Stimulated activated CD4-positive, alpha-beta T cell treated with anti-CD3 and anti-CD28 coated beads, Interleukin-15, amount 100 ng/mL, for 48 hours (primary cell): ENCODE data around the gene PSMG4.

Experiments
- DNase-seq, 2 donors: peaks; one replicate each; pipeline ENCODE4 v3.0.0-alpha.2; 2020; ENCODE audit warnings: low read depth in 2 of 2

The PSMG4 gene

DNA sequence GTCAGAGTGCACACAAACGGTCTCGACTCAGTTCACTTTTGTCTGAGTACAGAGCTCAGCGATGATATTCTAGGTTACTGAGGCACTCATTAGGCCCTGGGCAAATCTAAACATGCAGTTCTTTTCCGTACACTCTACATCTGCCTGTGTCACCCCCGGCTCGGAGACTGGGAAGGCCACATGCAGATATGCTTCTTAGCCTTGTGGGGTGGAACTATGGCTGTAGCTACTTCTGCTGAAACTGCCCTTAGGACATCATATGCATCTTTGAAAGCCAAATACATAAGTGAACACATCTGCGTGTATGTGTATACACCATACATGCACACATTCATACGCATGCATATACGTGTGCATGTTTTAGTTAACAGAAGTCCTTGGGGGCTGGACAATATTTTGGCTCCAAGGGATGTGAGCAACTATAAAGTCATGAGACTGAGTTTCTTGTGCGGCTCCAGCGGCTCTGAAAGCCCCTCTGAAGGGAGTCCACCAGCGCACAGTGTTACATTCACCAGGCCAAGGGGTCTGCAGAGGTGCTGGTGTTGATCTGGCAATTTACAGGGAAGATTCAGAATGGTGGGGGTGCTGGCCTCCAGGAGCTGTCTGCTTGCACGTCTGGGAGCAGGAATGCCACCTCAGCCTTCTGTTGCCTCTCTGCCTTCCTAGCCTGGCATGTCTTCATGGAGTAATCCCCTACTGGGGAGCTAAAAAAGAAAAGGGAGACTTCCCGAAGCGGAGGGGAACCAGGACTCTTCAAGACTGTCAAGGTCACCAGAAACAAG, 31.6 kb downstream of the PSMG4 start:
- DNase-seq = no peak

GRCh38 chr6:3290931-3291211, 32.1 kb downstream of the PSMG4 start:
- no peak for DNase-seq

- no peak for DNase-seq
Measured at GRCh38 chr6:3291346-3291745, 32.6 kb downstream of the PSMG4 start.

DNA sequence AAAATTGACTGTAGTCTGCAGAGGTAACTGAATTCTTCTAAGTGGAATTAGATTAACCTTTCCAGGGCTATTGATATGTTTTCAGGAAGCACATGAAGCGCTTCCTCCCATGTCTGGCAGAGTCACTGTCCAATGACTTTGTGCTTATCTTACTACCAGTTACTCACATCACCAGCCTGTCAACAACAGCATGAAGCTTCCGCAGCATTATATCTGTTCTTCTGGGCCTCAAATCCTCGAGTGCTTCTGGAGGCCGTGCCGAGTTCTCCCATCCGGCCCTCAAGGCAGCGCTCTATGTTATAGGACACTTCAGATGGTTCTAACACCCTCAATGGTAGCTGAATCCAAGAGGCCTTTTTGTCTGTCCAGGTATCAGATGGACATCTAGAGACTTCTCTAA, 33.2 kb downstream of the PSMG4 start:
- DNase-seq = no peak

- DNase-seq = no peak
Measured at GRCh38 chr6:3292431-3293197, 33.9 kb downstream of the PSMG4 start.

DNA sequence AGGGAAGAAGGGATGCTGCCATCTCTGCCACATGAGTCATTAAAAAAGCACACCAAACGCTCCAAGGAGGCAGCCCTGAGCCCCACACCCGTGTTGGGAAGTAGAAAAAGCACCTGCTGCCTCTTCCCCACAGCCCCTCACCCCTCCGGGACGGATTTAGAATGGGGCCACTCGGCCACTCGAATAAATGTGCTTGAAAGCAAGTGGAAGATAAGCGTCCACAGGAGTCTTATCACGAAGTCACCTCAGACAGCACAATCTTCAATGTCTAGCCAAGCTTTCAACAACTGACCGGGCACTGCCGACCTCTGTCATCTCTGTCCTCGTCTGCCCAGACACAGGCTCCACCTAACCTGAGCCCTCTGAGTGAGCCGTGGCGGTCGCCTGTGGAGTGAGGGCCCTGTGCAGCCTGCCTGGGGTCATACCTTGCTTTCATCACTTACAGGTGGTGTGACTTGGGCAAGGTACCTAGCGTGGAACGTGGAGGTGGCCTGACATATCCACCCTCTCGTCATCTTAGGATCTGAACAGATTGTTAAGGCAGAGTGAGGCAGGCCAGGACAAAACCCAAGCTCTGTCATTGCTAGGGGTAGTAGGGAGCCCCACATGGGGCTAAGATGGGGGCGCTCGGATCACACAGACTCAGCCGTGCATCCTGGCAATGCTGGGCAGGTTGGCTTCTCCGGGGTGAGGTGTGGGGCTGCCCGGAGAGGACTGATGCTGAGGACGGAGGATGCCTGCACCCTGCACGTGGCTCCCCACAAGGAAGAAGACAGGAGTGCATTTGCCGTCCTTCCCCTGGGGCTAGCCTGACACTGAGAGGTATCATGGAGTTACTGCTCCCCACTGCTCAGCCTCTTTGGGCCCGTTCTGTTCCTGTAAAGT, 34.8 kb downstream of the PSMG4 start:
- DNase-seq = no peak

- DNase-seq = no peak
Measured at GRCh38 chr6:3294396-3294795, 35.6 kb downstream of the PSMG4 start.

DNA sequence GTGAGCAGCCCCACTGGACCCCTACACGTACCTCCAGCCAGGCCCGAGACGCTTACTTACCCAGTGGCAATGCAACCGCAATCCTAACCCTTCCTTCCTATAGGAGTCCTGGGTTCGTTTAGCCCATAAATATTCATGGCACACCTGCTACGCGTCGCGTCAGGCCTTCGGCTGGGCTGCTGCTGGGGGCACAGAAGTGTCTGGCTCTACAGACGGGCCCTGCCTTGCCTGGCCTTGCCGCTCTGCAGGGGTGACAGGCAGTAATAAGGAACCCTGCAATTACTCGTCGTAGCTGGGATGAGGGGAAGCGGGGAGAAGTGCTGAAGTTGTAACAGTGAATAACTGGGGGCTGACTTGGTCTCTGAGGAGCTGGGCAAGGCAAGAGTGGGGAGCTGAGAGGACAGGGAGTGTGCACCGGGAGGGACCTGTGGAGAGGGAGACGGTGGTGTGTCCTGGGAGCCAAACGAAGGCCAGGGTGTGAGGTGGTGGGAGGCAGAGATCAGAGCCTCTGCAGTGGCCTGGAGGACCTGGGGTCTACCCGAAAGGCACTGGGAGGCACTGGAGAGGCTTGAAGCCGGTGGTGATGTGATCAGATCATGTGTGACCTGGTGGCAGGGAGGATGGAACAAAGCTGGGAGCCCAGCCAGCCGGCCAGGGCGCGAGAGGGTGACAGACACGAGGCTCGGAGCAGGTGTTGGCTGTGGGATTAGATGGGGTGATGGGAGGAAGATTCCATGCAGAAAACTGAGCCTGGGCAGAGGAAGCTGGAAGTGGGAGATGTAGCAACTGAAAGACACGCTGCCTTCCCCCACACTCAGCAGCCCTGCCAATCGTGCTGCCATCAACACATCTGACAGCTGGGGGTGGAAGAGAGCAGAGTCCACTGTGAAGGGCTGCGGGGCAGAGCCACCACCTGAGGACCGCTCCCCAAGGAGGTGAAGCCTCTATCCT, 36.4 kb downstream of the PSMG4 start:
- no peak for DNase-seq

DNA sequence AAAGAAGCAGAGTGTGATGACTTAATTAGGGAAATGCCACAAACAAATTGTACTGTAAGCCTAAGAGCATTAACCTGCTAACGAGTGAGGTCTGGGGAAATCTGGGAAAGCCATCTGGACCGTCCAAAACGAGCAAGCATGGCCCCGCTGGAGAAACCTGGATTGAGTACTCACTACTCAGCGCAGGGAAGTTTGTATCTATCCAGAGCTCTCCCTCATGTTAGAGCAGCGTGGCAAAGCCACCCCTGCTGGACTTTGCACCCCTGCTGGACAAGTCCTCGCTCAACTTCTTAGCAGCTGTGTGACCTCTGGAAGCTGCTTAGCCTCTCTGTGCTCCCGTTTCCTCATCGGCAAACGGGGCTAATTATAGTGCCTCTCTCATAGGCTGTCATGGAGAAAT, 37.3 kb downstream of the PSMG4 start:
- DNase-seq = no peak

GRCh38 chr6:3296537-3296936, 37.8 kb downstream of the PSMG4 start:
- no peak for DNase-seq

- no peak for DNase-seq
Measured at GRCh38 chr6:3297006-3297405, 38.3 kb downstream of the PSMG4 start.

- no peak for DNase-seq
Measured at GRCh38 chr6:3297909-3298308, 39.2 kb downstream of the PSMG4 start.

GRCh38 chr6:3299221-3299620, 40.5 kb downstream of the PSMG4 start:
- DNase-seq = no peak

DNA sequence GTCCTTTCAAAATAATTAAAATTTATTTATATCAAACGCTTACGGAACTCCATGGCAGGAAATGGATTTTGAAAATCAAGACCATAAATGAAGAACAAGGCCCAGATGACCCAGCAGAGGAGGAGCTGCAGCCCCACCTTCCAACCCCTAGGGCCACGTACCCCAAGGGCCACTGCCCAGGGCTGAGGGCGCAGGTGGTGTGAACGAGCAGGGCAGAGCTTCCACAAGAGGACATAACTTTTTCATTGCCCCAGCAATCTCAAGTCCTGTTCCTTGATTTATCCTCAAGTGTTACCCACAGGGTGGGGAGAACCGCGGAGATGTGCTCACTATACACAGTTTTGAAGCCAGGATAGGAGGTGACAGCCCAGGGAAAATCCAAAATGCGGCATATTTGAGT, 42.8 kb downstream of the PSMG4 start:
- no peak for DNase-seq

- DNase-seq = no peak
Measured at GRCh38 chr6:3303795-3304411, 45.2 kb downstream of the PSMG4 start.

GRCh38 chr6:3304500-3305215, 45.9 kb downstream of the PSMG4 start:
- DNase-seq = no peak

DNA sequence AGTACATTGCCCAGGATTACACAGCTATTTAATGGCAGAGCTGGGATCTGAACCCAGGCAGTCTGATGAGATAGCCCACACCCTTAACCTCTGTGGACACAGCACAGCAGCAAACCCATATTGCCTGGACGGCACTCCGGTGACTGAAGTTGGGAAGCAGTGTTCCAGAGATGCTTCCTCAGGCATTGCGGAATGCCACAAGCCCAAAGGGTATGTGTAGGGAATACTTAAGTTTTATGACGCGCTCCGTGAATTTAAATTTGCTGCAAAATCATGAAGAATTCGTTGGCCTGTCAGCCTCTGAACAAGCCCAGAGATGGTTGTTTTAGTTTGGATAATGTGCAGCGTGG, 46.4 kb downstream of the PSMG4 start:
- no peak for DNase-seq

- no peak for DNase-seq
Measured at GRCh38 chr6:3305831-3306230, 47.1 kb downstream of the PSMG4 start.

DNA sequence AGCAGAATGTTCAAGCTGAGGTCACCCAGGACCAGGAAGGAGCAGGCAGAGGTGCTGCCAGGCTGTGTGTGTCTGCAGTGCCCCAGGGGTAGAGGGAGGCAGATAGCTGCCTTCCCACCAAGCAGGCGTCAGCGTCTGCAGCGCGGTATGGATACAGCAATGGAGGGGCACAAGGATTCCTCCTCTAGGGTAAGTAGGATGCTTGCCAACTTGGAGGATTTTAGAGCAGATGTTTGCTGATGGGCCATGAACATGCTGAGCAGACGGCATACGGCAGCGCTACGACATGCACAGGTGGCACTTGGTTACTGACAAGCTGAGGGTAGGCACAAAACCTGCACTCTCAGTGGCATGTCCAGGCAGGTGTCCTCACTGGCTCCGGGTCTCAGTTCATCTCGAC, 48.1 kb downstream of the PSMG4 start:
- no peak for DNase-seq

DNA sequence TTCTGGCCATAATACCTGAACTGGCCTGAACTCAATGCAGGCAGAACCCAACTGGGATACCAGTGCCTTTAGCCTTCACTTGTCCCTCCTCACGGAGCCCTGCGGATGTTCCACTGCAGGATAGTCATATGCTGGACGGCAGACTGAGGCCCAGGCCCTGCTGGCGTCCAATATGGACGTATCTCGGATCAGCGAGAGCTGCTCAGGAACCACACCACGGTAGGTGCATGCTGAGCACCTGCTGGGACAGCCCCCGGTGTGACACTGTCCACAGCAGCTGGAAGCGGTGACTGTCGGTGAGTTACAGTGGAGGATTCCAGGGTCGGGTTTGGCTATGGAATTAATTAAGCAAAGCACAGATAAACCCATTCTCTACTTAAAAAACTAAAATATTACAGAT, 48.7 kb downstream of the PSMG4 start:
- no peak for DNase-seq
